Liver (tissue), 9 donors: Measurements from ENCODE around the gene TMEFF1. TPM values are rescaled to one million over a fixed set of nuclear protein-coding genes. Genes with fewer than 3 reads are reported as not detected.

Experiments used
- DNase-seq: peaks from one replicate; pipeline ENCODE4 v3.0.0-alpha.2; 2017; ENCODE audit warnings: low spot score
- H3K27ac ChIP-seq, 2 donors: one replicate each; pipeline ENCODE4 v1.7.0; 2013; ENCODE audit warnings: inconsistent platforms in 2 of 2, low read length in 2 of 2, control low read depth in 1 of 2, low read depth in 1 of 2, mild to moderate bottlenecking in 1 of 2
- H3K27me3 ChIP-seq, 4 donors: one replicate each; pipeline versions ENCODE4 v1.6.1 to v1.7.0; 2013; ENCODE audit warnings: low read length in 3 of 4, inconsistent platforms in 1 of 4, mild to moderate bottlenecking in 1 of 4, moderate library complexity in 1 of 4; ENCODE audit not compliant: control insufficient read depth in 4 of 4, insufficient read depth in 4 of 4
- H3K36me3 ChIP-seq, 4 donors: one replicate each; pipeline versions ENCODE4 v1.6.1 to v1.7.0; 2013; ENCODE audit warnings: low read length in 3 of 4, mild to moderate bottlenecking in 3 of 4, low read depth in 1 of 4, moderate library complexity in 1 of 4; ENCODE audit not compliant: control insufficient read depth in 4 of 4, insufficient read depth in 3 of 4
- H3K4me1 ChIP-seq, 4 donors: one replicate each; pipeline versions ENCODE4 v1.6.1 to v1.7.0; 2013; ENCODE audit warnings: low read length in 3 of 4, mild to moderate bottlenecking in 3 of 4, moderate library complexity in 1 of 4; ENCODE audit not compliant: control insufficient read depth in 4 of 4, insufficient read depth in 4 of 4
- H3K4me3 ChIP-seq, 3 donors: one replicate each; pipeline versions ENCODE4 v1.6.1 to v1.7.0; 2013; ENCODE audit warnings: low read length in 3 of 3, control low read depth in 1 of 3, low read depth in 1 of 3, mild to moderate bottlenecking in 1 of 3
- H3K9ac ChIP-seq, 2 donors: one replicate each; pipeline ENCODE4 v1.7.0; 2013; ENCODE audit warnings: low read length in 2 of 2, mild to moderate bottlenecking in 2 of 2, moderate library complexity in 2 of 2, control low read depth in 1 of 2, low read depth in 1 of 2
- H3K9me3 ChIP-seq, 4 donors: one replicate each; pipeline versions ENCODE4 v1.6.1 to v1.7.0; 2013; ENCODE audit warnings: low read length in 3 of 4; ENCODE audit not compliant: control insufficient read depth in 4 of 4
- ATF3 ChIP-seq: IDR thresholded peaks from 2 replicates; pipeline ENCODE4 v1.6.1; 2016; ENCODE audit warnings: antibody characterized with exemption
- EGR1 ChIP-seq, 2 donors: IDR thresholded peaks; 2 replicates each; pipeline ENCODE4 v1.6.1; 2016 to 2018; ENCODE audit warnings: antibody characterized with exemption in 2 of 2, low read depth in 2 of 2
- FOXA1 ChIP-seq: IDR thresholded peaks from 2 replicates; pipeline ENCODE4 v1.6.1; 2016; ENCODE audit warnings: antibody characterized with exemption
- FOXA2 ChIP-seq: IDR thresholded peaks from 2 replicates; pipeline ENCODE4 v1.6.1; 2016; ENCODE audit warnings: antibody characterized with exemption
- GABPA ChIP-seq, 2 donors: IDR thresholded peaks in 1 of 2; conservative IDR thresholded peaks in 1 of 2; 2 replicates each; pipeline ENCODE4 v1.6.1; 2016; ENCODE audit warnings: antibody characterized with exemption in 2 of 2, mild to moderate bottlenecking in 1 of 2, moderate library complexity in 1 of 2
- HNF4A ChIP-seq, 2 donors: conservative IDR thresholded peaks; 2 replicates each; pipeline ENCODE4 v1.6.1; 2016; ENCODE audit warnings: antibody characterized with exemption in 2 of 2, mild to moderate bottlenecking in 2 of 2
- HNF4G ChIP-seq: IDR thresholded peaks from 2 replicates; pipeline ENCODE4 v1.6.1; 2016; ENCODE audit warnings: antibody characterized with exemption
- JUND ChIP-seq, 2 donors: IDR thresholded peaks; 2 replicates each; pipeline ENCODE4 v1.6.1; 2016; ENCODE audit warnings: antibody characterized with exemption in 2 of 2
- NR2F2 ChIP-seq: IDR thresholded peaks from 2 replicates; pipeline ENCODE4 v1.6.1; 2016; ENCODE audit warnings: antibody characterized with exemption
- RAD21 ChIP-seq, 2 donors: IDR thresholded peaks; 2 replicates each; pipeline ENCODE4 v1.6.1; 2016; ENCODE audit warnings: antibody characterized with exemption in 2 of 2, mild to moderate bottlenecking in 2 of 2
- RXRA ChIP-seq, 2 donors: IDR thresholded peaks; 2 replicates each; pipeline ENCODE4 v1.6.1; 2017 to 2018; ENCODE audit warnings: antibody characterized with exemption in 2 of 2, mild to moderate bottlenecking in 1 of 2
- SP1 ChIP-seq: IDR thresholded peaks from 2 replicates; pipeline ENCODE4 v1.6.1; 2018; ENCODE audit warnings: antibody characterized with exemption, mild to moderate bottlenecking
- TAF1 ChIP-seq: conservative IDR thresholded peaks from 2 replicates; pipeline ENCODE4 v1.6.1; 2016; ENCODE audit warnings: antibody characterized with exemption, mild to moderate bottlenecking
- YY1 ChIP-seq: IDR thresholded peaks from 2 replicates; pipeline ENCODE4 v1.6.1; 2016; ENCODE audit warnings: antibody characterized with exemption, mild to moderate bottlenecking
- ZBTB33 ChIP-seq: IDR thresholded peaks from 2 replicates; pipeline ENCODE4 v1.6.1; 2016; ENCODE audit warnings: antibody characterized with exemption
- WGBS: extraction: QIAGEN DNeasy Blood & Tissue Kit; methylation state at CpG from one replicate; pipeline ENCODE4 v1.1.7; 2013; 5-methylcytosine and 5-hydroxymethylcytosine counted together
- polyA plus RNA-seq, 2 donors: library from polyadenylated mRNA; stranded (reverse) in 1 of 2; unstranded in 1 of 2; fragments of 200-250 nt in 1 of 2; fragments of >200 nt in 1 of 2; fragmentation: Nextera tagmentation in 1 of 2; extraction: Ambion mirVana in 1 of 2; gene quantifications; one replicate each; pipeline versions ENCODE4 v1.2.1 to v1.2.3, GENCODE V29; 2013 to 2015
- total RNA-seq, 2 donors: library from RNA; depleted of rRNA; stranded (reverse); fragments of >200 nt; gene quantifications; one replicate each; pipeline ENCODE4 v1.2.3, GENCODE V29; 2014
- TF ChIP-seq, protein P1 (sequence below): IDR thresholded peaks from 2 replicates; pipeline ENCODE4 v1.6.1; 2016; ENCODE audit warnings: antibody characterized with exemption
- TF ChIP-seq, protein P2 (sequence below): IDR thresholded peaks from 2 replicates; pipeline ENCODE4 v1.6.1; 2016; ENCODE audit warnings: antibody characterized with exemption, mild to moderate bottlenecking
- TF ChIP-seq, protein P3 (sequence below): fragments of 150-350 bp; IDR thresholded peaks from 2 replicates; pipeline ENCODE4 v1.5.1; 2017; ENCODE audit warnings: improper control_type of control experiment, low read depth, low read length; ENCODE audit not compliant: missing input control
- donor health status: healthy.
- donor health status: healthy.
- donor health status: healthy.
- donor health status: healthy.
- donor health status: healthy.

The TMEFF1 gene
- total and polyA plus RNA-seq, 4 donors, result not detected

DNA sequence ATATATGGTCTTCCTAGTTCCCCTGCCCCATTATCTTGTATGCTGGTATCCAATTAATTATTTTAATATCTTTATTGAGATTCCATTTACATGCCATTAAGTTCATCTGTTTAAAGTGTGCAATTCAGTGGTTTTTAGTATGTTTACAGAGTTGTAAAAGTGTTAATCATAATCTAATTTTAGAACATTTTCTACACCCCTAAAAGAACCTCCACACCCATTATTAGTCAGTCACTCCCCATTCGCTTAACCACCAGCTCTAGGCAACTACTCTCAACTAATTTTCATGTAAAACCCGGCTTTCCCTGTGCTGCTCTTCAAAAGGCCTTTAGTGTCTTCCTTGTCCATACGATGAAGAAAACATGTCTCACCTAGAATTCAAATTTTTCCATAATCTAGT is 84.1 kb downstream of the TMEFF1 start (continued):
- TF ChIP-seq ATF3 (no peak), NR2F2 (no peak)
- TF ChIP-seq, protein P1, sequence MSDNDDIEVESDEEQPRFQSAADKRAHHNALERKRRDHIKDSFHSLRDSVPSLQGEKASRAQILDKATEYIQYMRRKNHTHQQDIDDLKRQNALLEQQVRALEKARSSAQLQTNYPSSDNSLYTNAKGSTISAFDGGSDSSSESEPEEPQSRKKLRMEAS, result no peak

DNA sequence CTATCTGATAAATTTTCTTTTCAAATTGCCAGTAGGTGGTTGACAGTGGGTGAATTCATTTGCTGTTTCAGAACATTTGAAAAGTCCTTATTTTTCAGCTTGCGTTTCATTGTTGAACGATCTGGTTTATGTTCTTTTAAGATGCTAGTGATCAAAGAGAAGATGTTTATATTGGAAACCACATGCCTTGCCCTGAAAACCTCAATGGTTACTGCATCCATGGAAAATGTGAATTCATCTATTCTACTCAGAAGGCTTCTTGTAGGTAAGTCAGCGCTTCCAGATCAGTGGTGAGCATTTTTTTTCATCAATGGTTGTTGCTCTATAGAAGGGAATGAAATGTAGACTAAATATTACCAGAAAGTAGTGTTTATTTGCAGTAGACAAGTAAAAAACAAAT is 88.3 kb downstream of the TMEFF1 start:
- no peak for DNase-seq

More for the DNA sequence above, 88.3 kb downstream of the TMEFF1 start:
- H3K9ac ChIP-seq, result no peak overlapping the region
- H3K4me1 ChIP-seq, result peaks cover 0 to 6% (median 0%) of the 10 kb centered on the region in 4 donors
- 90% methylated on average over 3 of the region's 3 CpGs for WGBS
- H3K27me3 ChIP-seq, result no peaks in the 10 kb centered on the region
- H3K9me3 ChIP-seq, result no peaks in the 10 kb centered on the region
- no peaks in the 10 kb centered on the region for H3K36me3 ChIP-seq
- no peak overlapping the region for H3K27ac ChIP-seq
- H3K4me3 ChIP-seq, result no peak overlapping the region
- no peak for TF ChIP-seq TAF1
- no peak for TF ChIP-seq FOXA1
- TF ChIP-seq NR2F2, result no peak
- no peak for TF ChIP-seq ATF3
- no peak for TF ChIP-seq RAD21 (IDR thresholded peaks at IDR 0.05)
- TF ChIP-seq, protein P2, sequence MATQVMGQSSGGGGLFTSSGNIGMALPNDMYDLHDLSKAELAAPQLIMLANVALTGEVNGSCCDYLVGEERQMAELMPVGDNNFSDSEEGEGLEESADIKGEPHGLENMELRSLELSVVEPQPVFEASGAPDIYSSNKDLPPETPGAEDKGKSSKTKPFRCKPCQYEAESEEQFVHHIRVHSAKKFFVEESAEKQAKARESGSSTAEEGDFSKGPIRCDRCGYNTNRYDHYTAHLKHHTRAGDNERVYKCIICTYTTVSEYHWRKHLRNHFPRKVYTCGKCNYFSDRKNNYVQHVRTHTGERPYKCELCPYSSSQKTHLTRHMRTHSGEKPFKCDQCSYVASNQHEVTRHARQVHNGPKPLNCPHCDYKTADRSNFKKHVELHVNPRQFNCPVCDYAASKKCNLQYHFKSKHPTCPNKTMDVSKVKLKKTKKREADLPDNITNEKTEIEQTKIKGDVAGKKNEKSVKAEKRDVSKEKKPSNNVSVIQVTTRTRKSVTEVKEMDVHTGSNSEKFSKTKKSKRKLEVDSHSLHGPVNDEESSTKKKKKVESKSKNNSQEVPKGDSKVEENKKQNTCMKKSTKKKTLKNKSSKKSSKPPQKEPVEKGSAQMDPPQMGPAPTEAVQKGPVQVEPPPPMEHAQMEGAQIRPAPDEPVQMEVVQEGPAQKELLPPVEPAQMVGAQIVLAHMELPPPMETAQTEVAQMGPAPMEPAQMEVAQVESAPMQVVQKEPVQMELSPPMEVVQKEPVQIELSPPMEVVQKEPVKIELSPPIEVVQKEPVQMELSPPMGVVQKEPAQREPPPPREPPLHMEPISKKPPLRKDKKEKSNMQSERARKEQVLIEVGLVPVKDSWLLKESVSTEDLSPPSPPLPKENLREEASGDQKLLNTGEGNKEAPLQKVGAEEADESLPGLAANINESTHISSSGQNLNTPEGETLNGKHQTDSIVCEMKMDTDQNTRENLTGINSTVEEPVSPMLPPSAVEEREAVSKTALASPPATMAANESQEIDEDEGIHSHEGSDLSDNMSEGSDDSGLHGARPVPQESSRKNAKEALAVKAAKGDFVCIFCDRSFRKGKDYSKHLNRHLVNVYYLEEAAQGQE, result no peak
- TF ChIP-seq, protein P3, sequence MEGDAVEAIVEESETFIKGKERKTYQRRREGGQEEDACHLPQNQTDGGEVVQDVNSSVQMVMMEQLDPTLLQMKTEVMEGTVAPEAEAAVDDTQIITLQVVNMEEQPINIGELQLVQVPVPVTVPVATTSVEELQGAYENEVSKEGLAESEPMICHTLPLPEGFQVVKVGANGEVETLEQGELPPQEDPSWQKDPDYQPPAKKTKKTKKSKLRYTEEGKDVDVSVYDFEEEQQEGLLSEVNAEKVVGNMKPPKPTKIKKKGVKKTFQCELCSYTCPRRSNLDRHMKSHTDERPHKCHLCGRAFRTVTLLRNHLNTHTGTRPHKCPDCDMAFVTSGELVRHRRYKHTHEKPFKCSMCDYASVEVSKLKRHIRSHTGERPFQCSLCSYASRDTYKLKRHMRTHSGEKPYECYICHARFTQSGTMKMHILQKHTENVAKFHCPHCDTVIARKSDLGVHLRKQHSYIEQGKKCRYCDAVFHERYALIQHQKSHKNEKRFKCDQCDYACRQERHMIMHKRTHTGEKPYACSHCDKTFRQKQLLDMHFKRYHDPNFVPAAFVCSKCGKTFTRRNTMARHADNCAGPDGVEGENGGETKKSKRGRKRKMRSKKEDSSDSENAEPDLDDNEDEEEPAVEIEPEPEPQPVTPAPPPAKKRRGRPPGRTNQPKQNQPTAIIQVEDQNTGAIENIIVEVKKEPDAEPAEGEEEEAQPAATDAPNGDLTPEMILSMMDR, result no peak
- TF ChIP-seq YY1, result no peak
- TF ChIP-seq RXRA (IDR thresholded peaks at IDR 0.05), result no peak
- no peak for TF ChIP-seq SP1
- no peak for TF ChIP-seq EGR1 (IDR thresholded peaks at IDR 0.05; ENCODE audit: low read depth in 2 of 2)
- TF ChIP-seq, protein P1, result no peak
- no peak for TF ChIP-seq HNF4A (conservative IDR thresholded peaks at IDR 0.05)
- no peak for TF ChIP-seq GABPA (IDR thresholded peaks at IDR 0.05 in 1 of 2, conservative IDR thresholded peaks at IDR 0.05 in 1 of 2)
- TF ChIP-seq ZBTB33, result no peak
- no peak for TF ChIP-seq FOXA2
- no peak for TF ChIP-seq JUND (IDR thresholded peaks at IDR 0.05)
- no peak for TF ChIP-seq HNF4G
